ENCODE results near the gene SUCLG2.
"Not testable (repeated sequence)": the region's sequence is repeated elsewhere in the genome, so short reads cannot be mapped to it uniquely, and the experiment has no call there.

The SUCLG2 gene

GRCh38 chr3:67614195-67614594 lies 40.2 kb downstream of the SUCLG2 start:
- DNase-seq (ENCODE audit: extremely low read depth in 1 of 2, low read depth in 1 of 2): no peak

GRCh38 chr3:67610458-67610857 lies 44.0 kb downstream of the SUCLG2 start:
- DNase-seq (ENCODE audit: extremely low read depth in 1 of 2, low read depth in 1 of 2): no peak

GRCh38 chr3:67609709-67610108 lies 44.7 kb downstream of the SUCLG2 start:
- DNase-seq (ENCODE audit: extremely low read depth in 1 of 2, low read depth in 1 of 2): no peak

- DNase-seq (ENCODE audit: extremely low read depth in 1 of 2, low read depth in 1 of 2): no peak
These were observed 46.4 kb downstream of the SUCLG2 start for GRCh38 chr3:67608034-67608433.

- no peak for DNase-seq (ENCODE audit: extremely low read depth in 1 of 2, low read depth in 1 of 2)
These were observed 49.0 kb downstream of the SUCLG2 start for GRCh38 chr3:67605377-67605776.

GRCh38 chr3:67602816-67603215 lies 51.6 kb downstream of the SUCLG2 start:
- no peak for DNase-seq (ENCODE audit: extremely low read depth in 1 of 2, low read depth in 1 of 2)

- DNase-seq (ENCODE audit: extremely low read depth in 1 of 2, low read depth in 1 of 2): no peak
These were observed 52.3 kb downstream of the SUCLG2 start for GRCh38 chr3:67601919-67602608.

- DNase-seq (ENCODE audit: extremely low read depth in 1 of 2, low read depth in 1 of 2): no peak
These were observed 53.0 kb downstream of the SUCLG2 start for GRCh38 chr3:67601385-67601784.

- DNase-seq (ENCODE audit: extremely low read depth in 1 of 2, low read depth in 1 of 2): no peak
These were observed 54.6 kb downstream of the SUCLG2 start for GRCh38 chr3:67599821-67600220.

- no peak for DNase-seq (ENCODE audit: extremely low read depth in 1 of 2, low read depth in 1 of 2)
These were observed 55.4 kb downstream of the SUCLG2 start for GRCh38 chr3:67598814-67599556.

- DNase-seq (ENCODE audit: extremely low read depth in 1 of 2, low read depth in 1 of 2): no peak
These were observed 59.0 kb downstream of the SUCLG2 start for GRCh38 chr3:67595424-67595823.

- no peak for DNase-seq (ENCODE audit: extremely low read depth in 1 of 2, low read depth in 1 of 2)
These were observed 60.6 kb downstream of the SUCLG2 start for GRCh38 chr3:67593761-67594234.

- DNase-seq (ENCODE audit: extremely low read depth in 1 of 2, low read depth in 1 of 2): no peak
These were observed 62.4 kb downstream of the SUCLG2 start for GRCh38 chr3:67592057-67592456.

- DNase-seq (ENCODE audit: extremely low read depth in 1 of 2, low read depth in 1 of 2): no peak
These were observed 66.6 kb downstream of the SUCLG2 start for GRCh38 chr3:67587811-67588210.

GRCh38 chr3:67587301-67587700 lies 67.1 kb downstream of the SUCLG2 start:
- DNase-seq (ENCODE audit: extremely low read depth in 1 of 2, low read depth in 1 of 2): no peak

- DNase-seq (ENCODE audit: extremely low read depth in 1 of 2, low read depth in 1 of 2): not testable (repeated sequence)
These were observed 69.8 kb downstream of the SUCLG2 start for GRCh38 chr3:67584608-67585007.

GRCh38 chr3:67580430-67581000 lies 73.9 kb downstream of the SUCLG2 start:
- no peak for DNase-seq (ENCODE audit: extremely low read depth in 1 of 2, low read depth in 1 of 2)

GRCh38 chr3:67578416-67578815 lies 76.0 kb downstream of the SUCLG2 start:
- no peak for DNase-seq (ENCODE audit: extremely low read depth in 1 of 2, low read depth in 1 of 2)

GRCh38 chr3:67576441-67576840 lies 78.0 kb downstream of the SUCLG2 start:
- DNase-seq (ENCODE audit: extremely low read depth in 1 of 2, low read depth in 1 of 2): no peak

GRCh38 chr3:67569324-67569723 lies 85.1 kb downstream of the SUCLG2 start:
- no peak for DNase-seq (ENCODE audit: extremely low read depth in 1 of 2, low read depth in 1 of 2)

- DNase-seq (ENCODE audit: extremely low read depth in 1 of 2, low read depth in 1 of 2): no peak
These were observed 86.5 kb downstream of the SUCLG2 start for GRCh38 chr3:67567893-67568292.

GRCh38 chr3:67564973-67565372 lies 89.4 kb downstream of the SUCLG2 start:
- no peak for DNase-seq (ENCODE audit: extremely low read depth in 1 of 2, low read depth in 1 of 2)

Data from stimulated activated CD8-positive, alpha-beta memory T cell treated with anti-CD3 and anti-CD28 coated beads, Interleukin-7, amount 100 ng/mL, for 48 hours (primary cell).